Uterus (tissue), 2 donors: ENCODE measurements around the gene BCAM.

Experiments
- CTCF ChIP-seq, 4 experiments: fragments of 200-600 bp in 2 of 4; fragments of 450-650 bp in 2 of 4; sonication (generic) in 2 of 4; IDR thresholded peaks; one replicate each; pipeline ENCODE4 v1.5.1; 2016 to 2019; ENCODE audit warnings: antibody characterized with exemption in 4 of 4, mild to moderate bottlenecking in 2 of 4, moderate library complexity in 1 of 4
- POLR2A ChIP-seq, 2 donors: fragments of 450-650 bp; IDR thresholded peaks; one replicate each; pipeline ENCODE4 v1.6.1; 2016; ENCODE audit warnings: antibody characterized with exemption in 2 of 2, mild to moderate bottlenecking in 1 of 2, moderate library complexity in 1 of 2

DNA sequence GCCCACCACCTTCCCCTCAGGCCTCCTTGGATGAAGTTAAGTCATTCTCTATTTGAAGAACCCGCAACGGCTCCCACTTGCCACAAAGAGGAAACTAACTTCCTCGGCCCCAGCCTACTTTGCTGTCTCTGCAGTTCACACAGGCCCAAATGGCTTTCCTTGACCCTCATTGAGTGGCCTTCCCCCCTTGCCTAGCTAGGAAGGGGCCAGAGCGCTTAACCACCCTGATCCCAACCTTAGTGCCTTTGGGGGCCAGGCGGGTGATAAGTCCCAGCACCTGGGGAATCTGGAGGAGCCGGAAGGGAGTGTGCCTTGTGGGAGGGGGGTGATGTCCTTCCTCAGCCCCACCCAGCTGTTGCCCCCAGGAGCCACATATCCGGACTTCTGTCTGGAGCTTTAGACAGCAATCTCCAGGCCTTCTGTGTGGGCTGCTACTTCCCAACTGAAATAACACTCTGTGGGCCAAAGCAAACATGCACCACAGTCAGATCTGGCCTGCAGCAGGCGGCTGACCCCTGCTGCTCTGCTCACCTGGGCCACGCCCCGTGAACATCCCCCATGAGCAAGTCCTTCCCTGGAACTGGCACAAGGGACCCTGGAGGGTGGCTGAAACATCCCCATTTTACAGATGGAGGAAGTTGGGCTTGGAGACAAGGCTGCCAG, 47.6 kb downstream of the BCAM start:
- TF ChIP-seq CTCF (IDR thresholded peaks at IDR 0.05), result no peak
- no peak for TF ChIP-seq POLR2A (IDR thresholded peaks at IDR 0.05)
